Ovary (tissue), 9 donors: ENCODE measurements around the gene PCBP3. TPM values are rescaled to one million over a fixed set of nuclear protein-coding genes. Genes with fewer than 3 reads are reported as not detected.

Experiments
- DNase-seq, 5 donors: peaks; one replicate each; pipeline ENCODE4 v3.0.0-alpha.2; 2019 to 2020
- H3K27ac ChIP-seq, 2 donors: fragments of 200-600 bp; one replicate each; pipeline versions ENCODE4 v1.5.1 to v1.8.0; 2019 to 2022
- H3K27me3 ChIP-seq: fragments of 200-600 bp; one replicate; pipeline ENCODE4 v1.8.0; 2022
- H3K36me3 ChIP-seq: fragments of 200-600 bp; sonication (generic); one replicate; pipeline ENCODE4 v1.5.1; 2019
- H3K4me1 ChIP-seq: one replicate; pipeline ENCODE4 v1.8.1; 2013; ENCODE audit warnings: mild to moderate bottlenecking, moderate library complexity; ENCODE audit not compliant: insufficient read depth
- H3K4me3 ChIP-seq: fragments of 200-600 bp; sonication (generic); one replicate; pipeline ENCODE4 v1.5.1; 2017
- H3K9me3 ChIP-seq, 2 donors: fragments of 200-600 bp in 1 of 2; sonication (generic) in 1 of 2; one replicate each; pipeline versions ENCODE4 v1.5.1 to v1.8.1; 2013 to 2019; ENCODE audit warnings: mild to moderate bottlenecking in 1 of 2, moderate library complexity in 1 of 2
- CTCF ChIP-seq, 3 donors: fragments of 450-650 bp in 2 of 3; fragments of 200-600 bp in 1 of 3; IDR thresholded peaks; one replicate each; pipeline versions ENCODE4 v1.5.1 to v1.8.0; 2016 to 2022; ENCODE audit warnings: antibody characterized with exemption in 3 of 3, mild to moderate bottlenecking in 1 of 3
- EP300 ChIP-seq: sonication (generic); formaldehyde crosslinking; IDR thresholded peaks from one replicate; pipeline ENCODE4 v1.6.1; 2017; ENCODE audit warnings: antibody characterized with exemption
- POLR2A ChIP-seq: fragments of 450-650 bp; IDR thresholded peaks from one replicate; pipeline ENCODE4 v1.6.1; 2017; ENCODE audit warnings: antibody characterized with exemption, mild to moderate bottlenecking, moderate library complexity
- WGBS, 3 donors: extraction: QIAGEN DNeasy Blood & Tissue Kit in 1 of 3; methylation state at CpG; one replicate each; pipeline versions ENCODE4 v1.1.5 to v1.1.7; 2013 to 2017; 5-methylcytosine and 5-hydroxymethylcytosine counted together
- intact Hi-C, 4 donors: fragments of 100-400 bp; cut with DNase I; formaldehyde crosslinking; loops; one replicate each; pipeline versions ENCODE4 v1.11.0 to v1.15.1; 2022 to 2023
- polyA plus RNA-seq, 2 donors: library from polyadenylated mRNA; stranded (reverse); fragments of 200-250 nt in 1 of 2; fragments of 350-450 nt in 1 of 2; fragmentation: Illumina TruSeq in 1 of 2; extraction: RNeasy Lipid Tissue Mini Kit (QIAGEN cat#74804) in 1 of 2; gene quantifications; one replicate each; pipeline ENCODE4 v1.2.3, GENCODE V29; 2013 to 2014
- total RNA-seq, 7 donors: library from RNA; depleted of rRNA in 2 of 7; stranded (reverse); fragments of >200 nt in 2 of 7; fragmentation: NEBNext Ultra II Directional in 3 of 7; extraction: Animal tissue kit (Norgen Biotek cat#: 25700) in 3 of 7; gene quantifications; one replicate each; pipeline versions ENCODE4 v1.1.0 to v1.2.4, GENCODE V29; 2016 to 2023
- donor health status: DM: no; HTN: no; CAD: no; lungs with moderate emphysema.
- donor health status: DM: no; HTN: no; CAD: no.
- donor health status: Bipolar disorder and iron deficiency.
- donor health status: DM: yes; HTN: yes; CAD: no.
- donor health status: DM: no; HTN: no; CAD: no.
- donor health status: DM: yes; HTN: yes; CAD: no.

Gene PCBP3
- total and polyA plus RNA-seq, 9 donors: 2.4 to 10.1 (median 5.4) TPM

GRCh38 chr21:45821315-45821962, 177.9 kb downstream of the PCBP3 start:
- no peaks in the 10 kb centered on the region for H3K27me3 ChIP-seq
- H3K9me3 ChIP-seq: no peaks in the 10 kb centered on the region
- no peak for DNase-seq
- no peaks in the 10 kb centered on the region for H3K36me3 ChIP-seq
- 70 to 76% (median 74%) methylated on average over 16 of the region's 16 CpGs for WGBS, 3 donors
- intact Hi-C loops: loop anchor here (5.0 to 10.0 kb wide), 4 partner anchors 264 to 687 kb away; no protein-coding TSS in a partner anchor
- H3K27ac ChIP-seq: no peak overlapping the region
- no peak for TF ChIP-seq CTCF (IDR thresholded peaks at IDR 0.05)
- peaks cover 3% of the 10 kb centered on the region for H3K4me1 ChIP-seq
- H3K4me3 ChIP-seq: no peak overlapping the region

- Histone ChIP-seq H3K27ac (no peak overlapping the region), H3K4me3 (no peak overlapping the region), H3K27me3 (no peaks in the 10 kb centered on the region), H3K4me1 (peaks cover 3% of the 10 kb centered on the region), H3K36me3 (no peaks in the 10 kb centered on the region), H3K9me3 (no peaks in the 10 kb centered on the region)
- DNase-seq: no peak
- TF ChIP-seq POLR2A (no peak), EP300 (no peak), CTCF (IDR thresholded peaks at IDR 0.05) (no peak)
- WGBS, 3 donors: 49 to 69% (median 57%) methylated on average over 9 of the region's 9 CpGs
- intact Hi-C loops: loop anchor here (5.0 to 10.0 kb wide), 4 partner anchors 265 to 687 kb away; no protein-coding TSS in a partner anchor
Measured at GRCh38 chr21:45821998-45822397, 178.5 kb downstream of the PCBP3 start.

- Histone ChIP-seq H3K36me3 (no peaks in the 10 kb centered on the region), H3K4me1 (peaks cover 3% of the 10 kb centered on the region), H3K27me3 (no peaks in the 10 kb centered on the region), H3K4me3 (no peak overlapping the region), H3K9me3 (no peaks in the 10 kb centered on the region), H3K27ac (no peak overlapping the region)
- 70 to 75% (median 73%) methylated on average over 9 of the region's 9 CpGs for WGBS, 3 donors
- no peak for DNase-seq
- intact Hi-C loops: loop anchor here (5.0 to 10.0 kb wide), 4 partner anchors 265 to 688 kb away; no protein-coding TSS in a partner anchor
- no peak for TF ChIP-seq POLR2A
- TF ChIP-seq EP300: no peak
- no peak for TF ChIP-seq CTCF (IDR thresholded peaks at IDR 0.05)
Measured at GRCh38 chr21:45822429-45823099, 179.0 kb downstream of the PCBP3 start.

GRCh38 chr21:45823100-45823681, 179.7 kb downstream of the PCBP3 start:
- no peak for DNase-seq
- Histone ChIP-seq H3K27me3 (no peaks in the 10 kb centered on the region), H3K36me3 (no peaks in the 10 kb centered on the region), H3K4me1 (peaks cover 3% of the 10 kb centered on the region), H3K9me3 (no peaks in the 10 kb centered on the region), H3K27ac (no peak overlapping the region), H3K4me3 (no peak overlapping the region)
- TF ChIP-seq POLR2A: no peak
- no peak for TF ChIP-seq CTCF (IDR thresholded peaks at IDR 0.05)
- no peak for TF ChIP-seq EP300
- 82 to 93% (median 86%) methylated on average over 16 of the region's 16 CpGs for WGBS, 3 donors
- intact Hi-C loops: loop anchor here (5.0 to 10.0 kb wide), 4 partner anchors 266 to 688 kb away; no protein-coding TSS in a partner anchor
